K562 (cell line): ENCODE measurements around the gene NECAB3. TPM values are rescaled to one million over a fixed set of nuclear protein-coding genes. Genes with fewer than 3 reads are reported as not detected.

Experiments used
- ARID4B ChIP-seq: sonication (generic); formaldehyde crosslinking; IDR thresholded peaks from 2 replicates; pipeline ENCODE4 v1.8.0; 2022; ENCODE audit warnings: mild to moderate bottlenecking, missing genetic modification reagents
- BACH1 ChIP-seq: fragments of 200-800 bp; sonication (Bioruptor generic); IDR thresholded peaks from 2 replicates; pipeline ENCODE4 v1.6.1; 2016; ENCODE audit warnings: missing genetic modification characterization, missing compliant biosample characterization
- E2F6 ChIP-seq, 2 experiments: IDR thresholded peaks; 2 replicates each; pipeline ENCODE4 v1.6.1; 2011; ENCODE audit warnings: borderline replicate concordance in 1 of 2, control low read depth in 1 of 2, low read depth in 1 of 2, low read length in 1 of 2, mild to moderate bottlenecking in 1 of 2, mixed read lengths in 1 of 2, moderate library complexity in 1 of 2; ENCODE audit not compliant: insufficient read depth in 1 of 2, insufficient read length in 1 of 2, poor library complexity in 1 of 2, severe bottlenecking in 1 of 2; ENCODE audit errors: extremely low read depth in 1 of 2
- E2F8 ChIP-seq: fragments of 450-650 bp; IDR thresholded peaks from 2 replicates; pipeline ENCODE4 v1.7.1; 2018; ENCODE audit warnings: mild to moderate bottlenecking, low read depth; ENCODE audit not compliant: partially characterized antibody
- ETV5 ChIP-seq: sonication (generic); formaldehyde crosslinking; IDR thresholded peaks from 2 replicates; pipeline ENCODE4 v1.4.0; 2020; ENCODE audit warnings: low read depth, mild to moderate bottlenecking, missing genetic modification reagents
- IRF1 ChIP-seq: sonication (generic); formaldehyde crosslinking; IDR thresholded peaks from 2 replicates; pipeline ENCODE4 v1.8.0; 2022; ENCODE audit warnings: missing genetic modification reagents, mild to moderate bottlenecking, borderline replicate concordance
- RBFOX2 ChIP-seq: fragments of 200-400 bp; formaldehyde crosslinking; IDR thresholded peaks from 2 replicates; pipeline ENCODE4 v1.6.1; 2017; ENCODE audit warnings: low read depth, mild to moderate bottlenecking, low read length, moderate library complexity
- RNF219 ChIP-seq: fragments of 250-450 bp; sonication (Bioruptor Pico); IDR thresholded peaks from 2 replicates; pipeline ENCODE4 v1.5.0; 2022; ENCODE audit warnings: mild to moderate bottlenecking
- TARDBP ChIP-seq: fragments of 450-650 bp; IDR thresholded peaks from 2 replicates; pipeline ENCODE4 v1.6.1; 2016
- TOE1 ChIP-seq, 2 experiments: fragments of 450-650 bp in 1 of 2; sonication (generic) in 1 of 2; formaldehyde crosslinking in 1 of 2; IDR thresholded peaks; 2 replicates each; pipeline versions ENCODE4 v1.7.1 to v1.8.0; 2016 to 2022; ENCODE audit warnings: borderline replicate concordance in 2 of 2, mild to moderate bottlenecking in 2 of 2, antibody characterized with exemption in 1 of 2, inconsistent platforms in 1 of 2, low read depth in 1 of 2, missing genetic modification reagents in 1 of 2, moderate library complexity in 1 of 2
- WHSC1 ChIP-seq: IDR thresholded peaks from one replicate; pipeline ENCODE4 v1.6.1; 2012; ENCODE audit warnings: low read length, control low read depth, inconsistent platforms
- ZNF511 ChIP-seq: sonication (generic); formaldehyde crosslinking; IDR thresholded peaks from 2 replicates; pipeline ENCODE4 v1.8.0; 2022; ENCODE audit warnings: mild to moderate bottlenecking, missing genetic modification reagents
- polyA plus RNA-seq, 8 experiments: library from polyadenylated mRNA; depleted of rRNA in 4 of 8; stranded (reverse) in 5 of 8; unstranded in 3 of 8; fragments of >200 nt; fragmentation: Nextera tagmentation in 2 of 8; fragmentation: Illumina TruSeq in 1 of 8; extraction: Ambion mirVana in 2 of 8; extraction: Trizol in 1 of 8; gene quantifications; 2 replicates each; pipeline versions ENCODE4 v1.2.1 to v1.2.3, GENCODE V29; 2011 to 2014; ENCODE audit warnings: inconsistent platforms in 1 of 8, missing spikeins in 1 of 8
- total RNA-seq, 7 experiments: library from RNA; depleted of rRNA in 6 of 7; stranded (reverse); fragments of >200 nt in 6 of 7; fragmentation: Illumina TruSeq in 2 of 7; extraction: Trizol in 2 of 7; gene quantifications; 2 replicates each; pipeline versions ENCODE4 v1.2.1 to v1.2.3, GENCODE V29; 2011 to 2021; ENCODE audit warnings: low replicate concordance in 1 of 7

The NECAB3 gene
- total and polyA plus RNA-seq, 9 of the 15 experiments (the other 6 are each of a cell fraction or from before 2014, with no cell fraction given) = 0.94 to 63.3 (median 31.5) TPM

GRCh38 chr20:33686100-33686983, 12.1 kb upstream of the NECAB3 start, which contains the start of gene E2F1 (continued):
- TF ChIP-seq TOE1 (IDR thresholded peaks at IDR 0.05; ENCODE audit: borderline replicate concordance) = peak; percentile 39; the same call in 1 of the 2 replicates
- TF ChIP-seq TOE1 (CRISPR knock-in tag; IDR thresholded peaks at IDR 0.05; ENCODE audit: borderline replicate concordance, low read depth) = no peak
- TF ChIP-seq ETV5 (CRISPR knock-in tag) = no peak
- TF ChIP-seq RNF219 (CRISPR knock-in tag) = no peak
- TF ChIP-seq TARDBP = no peak
- peak; percentile 69 for TF ChIP-seq RBFOX2
- peak; percentile 82 for TF ChIP-seq ARID4B
- no peak for TF ChIP-seq IRF1 (CRISPR knock-in tag)
- peak; percentile 86 to 98 for TF ChIP-seq E2F6 (IDR thresholded peaks at IDR 0.05; ENCODE audit: borderline replicate concordance in 1 of 2, extremely low read depth in 1 of 2, insufficient read depth in 1 of 2, insufficient read length in 1 of 2, low read depth in 1 of 2, low read length in 1 of 2, poor library complexity in 1 of 2, severe bottlenecking in 1 of 2)
- TF ChIP-seq E2F8 = peak; percentile 99
- TF ChIP-seq WHSC1 = no peak
- TF ChIP-seq BACH1 (tag) = no peak
- 0 out of 2 replicates have a peak, but pooled peaks have one; percentile 46 for TF ChIP-seq ZNF511
